NCI-H146 treated with DMSO at 0.1 percent for 48 hours (cell line): ENCODE data around the gene PRDM5.
"Not testable (repeated sequence)": the region's sequence is repeated elsewhere in the genome, so short reads cannot be mapped to it uniquely, and the experiment has no call there.

Experiments used
- DNase-seq: peaks from one replicate; lab custom pipeline; 2025; ENCODE audit not compliant: unreplicated experiment; lab: John Stamatoyannopoulos, UW

The PRDM5 gene

DNA sequence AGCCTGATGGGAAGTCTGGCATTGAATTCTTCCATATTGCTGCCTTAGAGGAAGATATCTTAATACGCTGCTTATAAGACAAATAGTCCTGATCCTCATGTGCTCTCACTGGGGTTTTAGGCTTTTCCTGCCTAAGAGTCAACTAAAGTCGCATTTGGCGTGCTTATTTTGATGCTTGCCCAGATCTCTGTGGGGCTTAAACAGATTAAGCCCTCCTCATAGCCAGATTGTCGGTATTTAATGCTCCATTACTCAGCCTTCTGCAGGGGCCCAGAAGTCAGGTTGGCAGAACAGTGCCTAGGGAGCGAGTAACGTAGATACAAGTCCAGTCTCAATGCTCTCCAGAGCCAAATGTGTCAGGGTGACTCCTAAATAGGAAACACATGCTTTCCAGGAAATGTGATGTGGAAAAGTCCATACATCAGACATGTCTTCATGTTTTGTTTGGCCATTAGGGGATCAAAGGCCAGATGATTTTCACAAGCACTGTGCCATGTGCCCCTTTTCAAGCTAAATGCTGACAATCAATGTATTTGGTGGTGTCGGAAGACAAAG is 262.8 kb downstream of the PRDM5 start:
- DNase-seq, result no peak

DNA sequence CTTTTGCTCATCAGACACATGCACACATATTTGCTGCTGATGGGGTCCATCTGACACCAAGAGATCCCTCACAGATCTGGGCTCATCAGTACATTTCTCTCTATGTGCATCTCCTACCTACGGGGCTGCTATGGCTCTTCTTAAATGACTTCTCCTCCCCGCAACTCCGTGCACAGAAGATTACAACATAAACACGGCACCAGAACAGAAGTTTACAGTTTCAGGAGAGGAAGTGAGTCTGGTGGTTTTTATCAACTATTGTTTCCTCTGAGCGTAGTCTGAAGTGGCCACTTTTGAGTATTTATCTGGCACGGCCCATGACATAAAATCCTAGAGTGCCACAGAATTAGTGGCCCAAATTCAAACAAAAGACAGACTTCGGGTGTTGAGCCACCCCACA is 263.8 kb downstream of the PRDM5 start:
- DNase-seq, result no peak

DNA sequence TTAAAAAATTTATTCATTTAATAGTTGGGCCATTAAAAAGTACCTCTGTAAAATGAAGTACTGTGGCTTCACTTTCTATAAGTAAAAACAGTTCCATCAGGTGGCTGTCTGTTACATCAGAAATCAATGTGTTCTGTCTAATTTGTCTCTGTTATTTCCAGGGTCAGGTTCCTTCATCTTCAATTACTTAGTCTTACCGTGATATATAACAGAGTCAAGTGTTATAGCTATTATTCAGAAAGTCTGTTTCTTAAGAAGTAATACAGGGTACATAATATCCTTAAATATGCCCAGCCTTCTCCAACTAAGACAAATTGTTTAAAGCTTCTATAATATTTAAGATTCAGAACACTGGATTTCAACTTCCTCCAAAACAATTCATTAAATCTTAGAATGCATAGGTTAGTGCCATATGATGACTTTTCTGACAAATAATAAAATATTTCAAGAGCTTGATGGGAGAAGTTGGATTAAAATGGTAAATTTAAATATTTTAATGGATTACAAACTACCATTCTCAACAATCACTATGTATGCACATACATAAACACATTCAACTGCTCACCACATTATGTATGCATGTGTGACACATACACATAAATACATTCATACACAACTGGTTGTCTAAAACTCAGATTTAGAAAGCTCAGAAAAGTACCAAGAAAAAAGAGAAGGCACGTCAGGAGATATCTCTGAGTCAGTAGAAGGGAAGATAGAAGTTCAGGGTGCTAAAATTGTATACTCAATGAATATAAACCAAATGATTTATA is 268.5 kb downstream of the PRDM5 start:
- no peak for DNase-seq

DNA sequence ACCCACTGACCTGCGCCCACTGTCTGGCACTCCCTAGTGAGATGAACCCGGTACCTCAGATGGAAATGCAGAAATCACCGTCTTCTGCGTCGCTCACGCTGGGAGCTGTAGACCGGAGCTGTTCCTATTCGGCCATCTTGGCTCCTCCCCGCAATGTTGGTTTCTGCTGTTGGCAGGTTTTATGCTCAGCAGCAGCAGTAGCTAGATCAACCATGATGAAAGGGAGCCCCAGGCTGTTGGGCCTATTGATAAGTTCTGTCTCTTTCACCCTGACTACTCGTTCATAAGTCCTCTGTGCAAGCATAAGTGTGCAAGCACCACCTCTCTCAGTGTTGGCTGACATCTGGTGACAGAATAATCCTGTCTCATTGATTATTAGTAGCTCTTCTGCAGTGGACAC is 274.2 kb downstream of the PRDM5 start:
- DNase-seq, result not testable (repeated sequence)
